NCI-H526 (cell line): ENCODE measurements around the gene NPHP1.
"Not testable (repeated sequence)": the region's sequence is repeated elsewhere in the genome, so short reads cannot be mapped to it uniquely, and the experiment has no call there.

Experiments used
- DNase-seq, 2 experiments: peaks; one replicate each; lab custom pipeline; 2025; lab: John Stamatoyannopoulos, UW

The NPHP1 gene

GRCh38 chr2:110197452-110197851 is 7.4 kb downstream of the NPHP1 start:
- no peak for DNase-seq

GRCh38 chr2:110190169-110190568 is 14.6 kb downstream of the NPHP1 start:
- DNase-seq = not testable (repeated sequence)

GRCh38 chr2:110182449-110182848 is 22.4 kb downstream of the NPHP1 start:
- no peak for DNase-seq

GRCh38 chr2:110180036-110180435 is 24.8 kb downstream of the NPHP1 start:
- no peak for DNase-seq

- DNase-seq = no peak
Measured at GRCh38 chr2:110173523-110173922, 31.3 kb downstream of the NPHP1 start.

GRCh38 chr2:110172506-110172905 is 32.3 kb downstream of the NPHP1 start:
- DNase-seq = no peak

GRCh38 chr2:110170102-110170501 is 34.7 kb downstream of the NPHP1 start:
- no peak for DNase-seq

GRCh38 chr2:110167326-110168000 is 37.4 kb downstream of the NPHP1 start:
- DNase-seq = no peak

GRCh38 chr2:110166266-110166665 is 38.5 kb downstream of the NPHP1 start:
- no peak for DNase-seq

- DNase-seq = peak; percentile 7 to 64
Measured at GRCh38 chr2:110157153-110157793, 47.5 kb downstream of the NPHP1 start.

GRCh38 chr2:110154828-110155227 is 50.0 kb downstream of the NPHP1 start:
- DNase-seq = not testable (repeated sequence)

- DNase-seq = not testable (repeated sequence)
Measured at GRCh38 chr2:110154188-110154587, 50.6 kb downstream of the NPHP1 start.

- no peak for DNase-seq
Measured at GRCh38 chr2:110153416-110153815, 51.4 kb downstream of the NPHP1 start.

- DNase-seq = no peak
Measured at GRCh38 chr2:110152943-110153342, 51.9 kb downstream of the NPHP1 start.

- DNase-seq = no peak
Measured at GRCh38 chr2:110149330-110150220, 55.2 kb downstream of the NPHP1 start.

- no peak for DNase-seq
Measured at GRCh38 chr2:110146945-110147332, 57.9 kb downstream of the NPHP1 start.

GRCh38 chr2:110146183-110146944 is 58.4 kb downstream of the NPHP1 start:
- no peak for DNase-seq

GRCh38 chr2:110143982-110144381 is 60.8 kb downstream of the NPHP1 start:
- DNase-seq = no peak

GRCh38 chr2:110140401-110140800 is 64.4 kb downstream of the NPHP1 start:
- DNase-seq = no peak

- DNase-seq = no peak
Measured at GRCh38 chr2:110134025-110134424, 70.8 kb downstream of the NPHP1 start.

GRCh38 chr2:110131166-110131565 is 73.6 kb downstream of the NPHP1 start:
- no peak for DNase-seq

- DNase-seq = no peak
Measured at GRCh38 chr2:110130757-110131156, 74.1 kb downstream of the NPHP1 start.
